ENCODE measurements around the gene PDXP.

- TF ChIP-seq CTCF (IDR thresholded peaks at IDR 0.05; ENCODE audit: insufficient read depth, low read depth, low read length) (no peak), EZH2 (IDR thresholded peaks at IDR 0.05; ENCODE audit: insufficient read depth, low read length) (no peak)
These were observed 13.8 kb downstream of the PDXP start for GRCh38 chr22:37672206-37672919.
